Measurements from ENCODE around the gene PRICKLE1.
A peak's percentile ranks its signal among the peaks of the same experiment; 100 is the strongest.

The PRICKLE1 gene

DNA sequence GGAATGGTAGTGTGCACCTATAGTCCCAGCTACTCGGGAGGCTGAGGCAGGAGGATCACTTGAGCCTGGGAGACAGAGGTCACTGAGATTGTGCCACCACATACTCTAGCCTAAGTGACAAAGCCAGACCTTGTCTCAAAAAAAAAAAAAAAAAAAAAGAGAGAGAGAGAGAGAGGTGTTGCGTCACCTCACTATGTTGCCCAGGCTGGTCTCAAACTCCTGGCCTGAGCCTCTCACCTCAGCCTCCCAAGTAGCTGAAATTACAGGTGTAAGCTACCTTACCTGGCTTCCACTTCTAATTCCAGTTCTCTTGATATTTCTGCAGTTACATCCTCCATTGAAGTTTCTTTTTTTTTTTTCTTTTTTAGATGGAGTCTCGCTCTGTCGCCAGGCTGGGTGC lies 94.3 kb downstream of the PRICKLE1 start:
- DNase-seq (ENCODE audit: low spot score), result no peak

DNA sequence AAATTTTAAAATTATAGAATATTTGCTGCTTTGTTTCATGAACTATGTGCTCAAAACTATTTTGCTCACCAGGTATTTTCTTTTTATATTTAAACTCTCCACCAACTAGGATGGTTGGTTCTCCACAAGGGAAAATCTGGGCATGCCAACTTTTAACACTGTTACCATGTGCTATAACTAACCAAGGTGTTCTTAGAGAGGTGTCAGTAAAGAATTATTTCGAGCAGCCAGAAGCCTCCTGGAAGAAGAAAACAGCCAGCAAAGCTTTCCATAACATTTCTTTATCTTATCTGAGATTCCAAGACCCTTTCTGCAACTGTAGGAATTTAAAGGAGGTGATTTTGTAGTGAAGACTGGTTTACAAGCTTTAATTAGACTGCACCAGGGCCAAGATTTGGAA lies 97.3 kb downstream of the PRICKLE1 start:
- no peak for DNase-seq (ENCODE audit: low spot score)

DNA sequence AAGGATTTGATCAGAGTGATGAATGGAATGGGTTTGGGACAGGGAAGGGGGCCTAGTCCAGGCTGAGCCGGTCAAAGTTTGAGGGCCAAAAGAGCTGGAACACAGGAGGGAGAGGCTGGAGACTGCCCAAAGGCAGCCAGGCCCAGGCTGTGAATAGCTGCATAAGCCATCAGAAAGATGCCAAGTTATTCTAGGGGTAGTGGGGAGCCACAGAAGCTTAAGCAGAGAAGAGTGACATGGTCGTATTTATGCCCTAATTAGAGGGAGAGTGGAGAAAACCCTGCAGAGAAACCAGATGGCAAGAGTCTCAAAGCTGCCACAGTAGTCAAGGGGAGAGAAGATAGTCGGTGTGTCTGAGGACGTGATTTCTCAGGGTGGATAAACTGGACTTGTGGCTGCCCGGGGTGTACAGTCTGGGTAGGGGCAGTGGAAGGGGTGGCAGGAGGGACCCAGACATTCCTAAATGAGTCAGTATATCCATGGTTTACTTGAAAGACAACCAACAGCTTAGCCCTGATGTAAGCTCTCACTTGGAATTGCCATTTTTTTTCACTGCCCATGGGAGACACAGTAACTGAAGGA lies 99.2 kb downstream of the PRICKLE1 start:
- no peak for DNase-seq (ENCODE audit: low spot score)

DNA sequence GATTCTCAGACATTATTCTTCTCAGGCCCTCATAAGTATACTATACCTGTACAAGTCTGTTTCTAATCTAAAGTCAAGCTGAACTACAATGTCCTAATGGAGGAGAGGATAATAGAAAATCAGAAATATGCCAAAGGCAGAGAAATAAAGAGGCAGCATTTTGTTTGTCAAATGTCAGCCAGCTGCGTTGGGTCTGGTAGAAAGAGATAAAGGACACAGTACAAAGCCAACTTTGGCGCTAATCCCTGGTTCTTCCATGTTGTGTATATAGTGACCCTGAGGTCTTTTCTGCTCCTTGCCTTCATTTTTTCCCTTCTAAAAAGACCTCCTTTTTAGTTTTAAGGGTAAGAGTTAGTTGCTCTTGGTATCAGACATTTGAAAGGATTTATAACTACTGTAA lies 103.1 kb downstream of the PRICKLE1 start:
- no peak for DNase-seq (ENCODE audit: low spot score)

DNA sequence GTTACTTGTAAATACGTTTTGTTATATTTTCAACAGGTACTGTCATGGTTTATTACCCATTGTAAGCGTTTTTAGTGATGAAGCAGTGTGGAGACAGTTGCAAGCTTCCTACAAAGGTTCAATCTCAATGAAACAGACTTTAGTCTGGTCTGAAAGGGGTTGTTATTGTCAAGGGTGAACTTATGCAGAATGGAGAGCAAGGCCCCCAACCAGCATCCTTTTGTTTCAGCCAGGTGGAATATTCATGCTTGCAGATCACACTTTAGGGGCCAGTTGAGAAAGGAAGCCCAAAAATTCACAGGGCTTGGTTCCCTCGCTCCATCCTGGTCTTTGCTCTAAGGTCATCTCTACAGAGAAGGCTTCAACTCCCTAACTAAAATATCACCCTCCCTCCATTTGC lies 103.7 kb downstream of the PRICKLE1 start:
- no peak for DNase-seq (ENCODE audit: low spot score)

DNA sequence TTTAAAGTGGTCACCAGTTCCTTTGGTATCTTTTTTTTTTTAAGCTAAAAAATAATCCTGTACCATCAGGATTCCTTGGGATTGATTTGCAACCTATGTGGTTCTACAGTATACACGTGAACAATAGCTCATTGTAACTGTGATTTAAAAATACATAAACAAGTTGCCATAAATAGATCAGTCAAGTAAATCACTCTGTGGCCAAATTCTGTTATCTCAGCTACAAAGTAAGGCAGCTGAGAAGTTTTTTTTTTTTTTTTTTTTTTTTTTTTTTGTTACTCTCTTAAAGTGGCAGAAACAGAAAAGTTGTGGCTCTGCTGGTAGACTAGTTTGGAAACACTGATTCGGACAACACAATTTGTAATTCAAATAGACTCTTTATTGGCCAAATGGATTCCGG lies 104.5 kb downstream of the PRICKLE1 start:
- no peak for DNase-seq (ENCODE audit: low spot score)

DNA sequence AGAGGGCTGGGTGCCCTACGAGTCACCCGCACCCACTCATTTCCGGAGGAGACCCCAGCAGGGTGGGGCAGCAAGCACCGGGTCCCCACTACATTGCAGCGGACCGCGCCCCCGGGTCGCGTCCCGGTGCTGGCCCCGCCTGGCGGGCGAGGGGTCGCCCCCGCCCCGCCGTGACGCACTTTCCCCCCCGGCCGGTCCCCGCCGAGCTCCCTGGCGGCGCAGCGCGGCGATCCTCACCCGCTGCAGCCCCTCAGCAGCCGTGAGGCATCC lies 106.1 kb downstream of the PRICKLE1 start:
- no peak for DNase-seq (ENCODE audit: low spot score)

DNA sequence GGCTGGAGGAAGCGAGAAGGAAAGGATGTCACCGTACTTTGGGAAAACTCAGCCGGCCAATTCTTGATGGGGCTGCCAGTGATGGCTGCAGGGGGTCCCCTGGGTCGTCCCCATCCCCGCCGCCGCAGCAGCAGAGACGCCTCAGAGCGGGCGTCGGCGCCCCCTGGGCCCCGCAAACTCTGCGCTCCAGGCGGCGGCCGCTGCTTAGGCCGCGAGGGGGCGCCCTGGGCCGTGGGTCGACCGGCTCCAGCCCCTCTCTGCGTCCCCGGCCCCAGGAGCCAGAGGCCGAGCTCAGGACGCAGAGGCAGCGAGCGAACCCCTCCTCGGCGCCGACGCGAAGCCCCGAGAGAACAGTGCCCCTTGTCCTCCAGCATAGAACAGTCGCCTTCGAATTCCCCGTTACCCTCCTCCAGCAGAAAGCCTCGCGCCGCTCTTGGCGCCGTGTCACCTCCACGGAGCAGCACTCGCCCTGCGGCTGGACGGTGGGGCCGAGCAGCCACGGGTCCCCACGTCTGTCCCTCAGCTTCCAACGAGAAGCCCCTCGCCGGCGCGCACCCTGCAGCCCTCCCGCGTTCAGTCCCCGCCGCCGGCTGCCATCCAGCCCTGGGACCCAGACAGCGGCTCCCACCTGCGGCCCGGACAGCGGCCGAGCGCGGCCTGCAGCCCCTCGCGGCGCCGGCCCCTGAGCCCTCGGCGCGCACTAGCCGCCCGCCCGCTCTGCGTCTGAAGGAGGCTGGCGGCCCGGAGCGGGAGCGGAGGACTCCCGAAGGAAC lies 106.6 kb downstream of the PRICKLE1 start:
- DNase-seq (ENCODE audit: low spot score), result peak; percentile 82

DNA sequence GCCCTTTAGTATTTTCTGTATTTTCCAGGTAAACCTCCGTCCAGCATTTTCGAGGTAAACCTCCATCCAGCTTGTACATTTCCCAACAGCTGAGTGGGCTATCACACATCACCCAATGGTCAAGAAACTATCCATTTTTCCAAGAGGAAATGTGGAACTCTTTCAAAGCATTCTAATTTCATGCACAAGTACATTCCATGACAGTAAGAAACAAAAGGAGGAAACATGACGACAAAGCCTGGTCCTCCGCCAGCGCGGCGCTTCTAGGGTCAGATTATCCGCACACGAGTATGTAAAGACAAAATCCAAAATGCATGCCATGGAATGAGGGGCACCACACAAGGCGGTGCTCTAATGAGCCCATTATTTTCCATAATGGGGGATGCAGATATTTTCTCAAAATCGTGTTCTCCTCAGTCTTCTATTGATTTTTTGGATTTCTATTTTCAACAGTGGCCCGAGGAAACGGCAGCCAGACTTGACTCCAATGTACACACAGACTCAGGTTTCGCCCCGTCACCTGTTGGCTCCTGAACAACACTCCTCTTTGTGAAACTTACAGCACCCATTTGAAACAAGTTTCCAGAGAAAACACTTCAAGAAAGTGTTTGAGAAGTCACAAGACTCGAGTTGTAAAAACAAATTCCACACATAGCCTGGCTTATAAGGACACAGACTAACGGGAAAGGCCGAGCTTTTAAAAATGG lies 107.4 kb downstream of the PRICKLE1 start:
- DNase-seq (ENCODE audit: low spot score), result no peak

DNA sequence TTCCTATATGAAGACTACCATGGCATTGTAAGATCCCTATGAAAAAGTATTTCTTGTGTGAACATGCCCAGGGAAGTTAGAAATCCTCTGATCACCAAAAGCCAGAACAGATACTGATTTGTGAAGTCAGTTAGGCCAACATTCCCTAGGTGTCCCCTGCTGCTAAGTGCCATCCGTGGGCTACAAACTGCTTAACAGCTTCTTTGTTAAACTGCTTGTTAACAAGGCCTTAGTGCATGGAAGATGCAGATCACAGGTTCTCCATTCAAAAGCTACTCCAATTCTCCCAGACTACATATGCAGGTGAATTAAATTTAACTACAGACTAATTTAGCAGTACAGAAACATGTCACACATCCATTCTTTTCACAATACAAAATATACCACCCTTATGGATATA lies 108.2 kb downstream of the PRICKLE1 start:
- DNase-seq (ENCODE audit: low spot score), result no peak

DNA sequence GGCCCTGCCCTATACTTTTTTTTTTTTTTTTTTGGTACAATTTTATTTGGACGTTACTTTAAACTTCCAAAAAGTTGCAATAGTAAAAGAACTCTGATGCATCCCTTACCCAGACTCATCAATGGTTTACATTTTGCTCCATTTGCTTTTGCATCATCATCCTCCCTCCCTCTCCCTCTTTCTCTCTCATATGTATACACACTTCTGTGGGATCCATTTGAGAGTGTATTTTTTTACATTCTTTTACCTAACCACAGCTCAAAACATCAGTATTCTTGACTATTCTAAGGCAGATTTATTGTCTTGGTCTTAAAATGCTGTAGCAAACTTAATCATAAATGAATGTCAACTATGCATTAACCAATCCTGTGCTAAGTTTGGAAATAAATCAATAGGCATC lies 111.6 kb downstream of the PRICKLE1 start:
- DNase-seq (ENCODE audit: low spot score), result no peak

DNA sequence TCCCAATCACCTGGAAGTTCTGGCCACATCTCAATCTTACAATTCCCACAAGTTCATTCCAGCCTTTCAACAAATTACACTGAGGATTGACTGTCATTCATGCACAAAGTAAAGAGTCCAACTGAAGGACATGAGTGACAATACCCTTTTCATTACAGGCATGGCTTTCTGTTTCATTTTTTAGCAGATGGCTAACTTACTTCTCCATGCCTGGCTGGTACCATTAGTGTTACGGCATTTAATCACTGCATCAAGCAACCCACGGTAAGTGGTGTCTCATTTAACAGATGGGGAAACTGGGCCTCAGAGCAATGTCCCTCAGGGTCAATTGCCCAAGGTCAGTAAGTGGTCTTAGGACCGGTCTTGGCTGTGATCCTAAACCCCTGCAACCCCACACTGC lies 114.4 kb downstream of the PRICKLE1 start:
- peak; percentile 55 for DNase-seq (ENCODE audit: low spot score)

DNA sequence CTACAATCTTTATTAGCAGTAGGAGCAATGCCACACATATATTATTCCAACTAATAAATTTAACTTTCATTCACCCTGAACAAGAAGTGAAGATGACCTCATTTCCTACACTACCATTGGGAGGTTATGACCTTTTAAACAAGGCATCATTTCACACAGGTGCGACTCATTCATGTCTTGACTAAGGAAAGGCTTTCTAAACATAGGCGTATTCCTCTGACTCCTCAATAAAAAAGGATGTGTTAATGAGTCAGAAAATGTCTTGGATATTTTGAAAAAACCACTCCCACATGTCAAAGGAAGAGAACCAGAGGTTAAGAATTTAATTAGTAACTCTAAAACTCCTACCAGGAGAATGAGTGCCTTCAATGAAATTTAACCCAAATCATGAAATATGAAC lies 115.2 kb downstream of the PRICKLE1 start:
- DNase-seq (ENCODE audit: low spot score), result no peak

DNA sequence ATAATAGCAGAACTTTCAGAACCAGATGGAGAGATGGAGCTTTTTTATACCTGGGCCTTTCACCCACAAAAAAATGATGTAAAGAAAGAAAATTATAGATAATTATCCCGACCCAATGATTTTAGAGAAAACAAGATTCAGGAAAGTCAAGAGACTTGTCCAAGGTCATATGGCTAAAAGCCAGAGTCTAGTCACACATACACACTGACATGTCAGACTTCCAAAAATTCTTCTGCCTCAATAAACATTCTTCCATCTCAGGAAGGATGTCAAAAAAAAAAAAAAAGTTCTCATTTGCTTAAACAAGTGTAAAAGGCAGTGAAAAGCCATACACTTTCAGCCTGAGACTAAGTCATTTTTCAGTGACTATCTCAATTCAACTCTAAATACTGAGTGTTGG lies 116.0 kb downstream of the PRICKLE1 start:
- no peak for DNase-seq (ENCODE audit: low spot score)

DNA sequence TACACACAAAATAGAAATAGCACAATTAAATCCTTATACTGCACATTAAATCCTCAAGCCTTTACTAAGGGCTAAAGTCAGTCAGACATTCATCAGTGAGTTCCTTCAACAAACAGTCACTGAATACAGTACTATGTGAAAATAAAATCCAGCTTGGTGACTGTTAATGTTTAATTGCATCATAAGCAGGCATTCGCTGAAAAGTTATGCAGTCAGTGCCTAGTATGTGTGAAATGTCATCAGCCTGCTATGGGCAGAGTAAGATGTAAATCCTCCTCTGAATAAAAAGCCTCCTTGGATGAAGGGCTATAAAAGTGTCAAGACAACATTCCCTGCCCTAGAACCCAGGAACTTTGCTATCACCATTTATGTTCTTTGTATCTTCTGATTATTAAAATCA lies 116.4 kb downstream of the PRICKLE1 start:
- DNase-seq (ENCODE audit: low spot score), result no peak

DNA sequence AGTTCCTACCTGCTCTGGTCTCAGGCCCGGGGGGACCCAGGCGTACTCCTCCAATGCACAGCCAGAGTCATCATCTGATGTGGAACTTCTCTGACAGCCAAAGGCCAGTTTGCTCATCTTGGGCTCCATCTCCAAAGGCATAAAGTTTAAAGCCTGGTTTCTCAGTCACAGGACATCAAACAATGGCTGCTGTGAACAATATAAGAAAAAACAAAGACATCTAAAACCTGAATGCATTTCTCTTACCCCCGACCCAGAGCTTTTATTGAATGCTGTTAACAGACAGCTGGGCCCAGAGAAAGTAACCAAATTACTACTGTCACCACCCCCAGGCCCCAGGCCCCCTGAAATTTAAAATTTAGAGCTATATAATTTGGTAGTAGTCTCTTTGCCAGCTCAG lies 117.2 kb downstream of the PRICKLE1 start:
- DNase-seq (ENCODE audit: low spot score), result no peak

DNA sequence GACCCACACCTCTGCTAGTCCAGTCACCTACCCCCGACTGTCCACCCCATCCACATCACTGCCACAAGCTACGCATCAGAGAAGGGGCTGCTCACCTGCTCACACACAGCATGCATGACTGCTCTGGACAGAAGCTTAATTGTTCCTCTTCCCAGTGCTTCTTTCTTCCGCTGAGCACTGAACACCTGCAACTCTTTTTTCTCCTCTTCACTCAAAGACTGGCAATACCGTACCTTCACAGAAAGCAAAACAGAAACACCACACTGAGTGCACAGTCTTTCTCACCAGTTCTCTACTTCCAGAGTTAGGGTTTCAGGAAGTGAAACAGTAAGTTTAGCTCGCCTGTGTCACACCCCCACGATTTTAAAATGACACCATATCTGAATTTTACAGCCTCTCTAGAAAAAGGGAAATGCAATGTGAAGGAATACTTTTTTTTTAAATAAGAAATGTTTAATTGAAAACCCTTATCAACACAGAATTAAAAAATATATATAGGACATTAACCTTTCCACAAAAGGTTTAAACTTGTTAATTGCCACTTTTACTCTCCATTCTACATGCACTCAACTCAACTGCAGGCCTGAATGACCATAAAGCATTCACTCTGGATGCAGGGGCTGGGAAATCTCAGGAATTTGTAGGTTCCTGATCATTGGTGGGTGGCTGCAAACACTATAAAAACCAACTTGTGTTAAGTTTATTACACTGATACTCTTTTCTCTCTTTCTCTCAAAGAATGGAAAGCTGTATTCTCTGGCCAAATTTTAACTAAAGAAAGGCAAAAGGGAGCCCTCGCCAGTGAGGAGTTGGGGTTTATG lies 120.0 kb downstream of the PRICKLE1 start:
- DNase-seq (ENCODE audit: low spot score), result no peak

DNA sequence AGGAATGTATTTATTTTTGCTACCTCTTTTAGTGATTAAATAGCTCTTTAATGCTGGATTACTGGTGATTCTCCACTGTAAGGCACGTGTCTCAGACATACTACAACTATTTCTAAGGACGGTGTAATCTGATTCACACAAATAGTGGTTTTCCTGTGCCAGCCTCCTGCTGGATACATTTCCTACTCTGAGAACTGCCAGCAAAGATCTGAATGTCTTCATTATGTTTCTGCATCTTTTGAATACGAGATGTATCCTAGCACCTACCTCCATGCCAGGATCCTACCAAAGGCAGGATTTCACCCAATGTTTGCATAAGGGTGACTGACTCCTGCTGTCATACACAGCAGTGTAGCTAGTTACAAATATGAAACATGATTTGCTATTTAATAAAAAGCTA lies 120.6 kb downstream of the PRICKLE1 start:
- DNase-seq (ENCODE audit: low spot score), result no peak

DNA sequence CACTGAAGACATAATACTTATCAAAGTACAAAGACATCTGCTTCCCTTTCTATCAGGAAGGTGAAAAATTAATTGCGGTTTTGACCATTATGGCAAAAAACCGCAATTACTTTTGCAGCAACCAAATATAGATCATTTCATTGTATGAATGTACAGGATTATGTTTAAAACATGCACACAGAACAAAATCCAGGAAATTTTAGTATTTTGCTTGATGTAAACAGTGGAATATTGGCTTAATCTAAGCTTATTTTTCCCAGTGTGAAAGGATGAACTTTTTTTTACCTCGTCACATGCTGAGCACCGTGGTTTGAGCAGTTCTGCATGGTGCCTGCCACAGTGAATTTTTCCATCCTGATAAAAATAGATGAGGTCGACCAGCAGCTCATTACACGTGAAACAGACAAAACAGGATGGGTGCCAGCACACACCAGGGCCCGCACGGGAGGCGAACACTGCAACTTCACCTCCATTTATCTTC lies 121.2 kb downstream of the PRICKLE1 start:
- DNase-seq (ENCODE audit: low spot score), result no peak

DNA sequence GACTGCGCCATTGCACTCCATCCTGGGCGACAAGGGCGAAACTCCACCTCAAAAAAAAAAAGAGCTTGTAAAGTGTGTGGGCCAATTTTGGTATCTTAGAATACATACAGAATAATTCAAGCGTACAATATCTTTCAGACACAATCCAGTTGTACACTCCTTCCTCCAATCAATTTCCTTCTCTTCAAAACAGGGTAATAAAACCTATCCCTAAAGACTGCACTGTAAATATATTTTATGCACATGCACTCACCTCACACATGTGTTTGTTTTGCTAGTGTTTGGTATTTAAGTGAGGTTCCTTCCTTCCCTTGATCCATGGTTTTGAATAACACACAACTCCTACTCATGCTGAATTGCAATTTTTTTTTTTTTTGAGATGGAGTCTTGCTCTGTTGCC lies 125.9 kb downstream of the PRICKLE1 start:
- DNase-seq (ENCODE audit: low spot score), result no peak

DNA sequence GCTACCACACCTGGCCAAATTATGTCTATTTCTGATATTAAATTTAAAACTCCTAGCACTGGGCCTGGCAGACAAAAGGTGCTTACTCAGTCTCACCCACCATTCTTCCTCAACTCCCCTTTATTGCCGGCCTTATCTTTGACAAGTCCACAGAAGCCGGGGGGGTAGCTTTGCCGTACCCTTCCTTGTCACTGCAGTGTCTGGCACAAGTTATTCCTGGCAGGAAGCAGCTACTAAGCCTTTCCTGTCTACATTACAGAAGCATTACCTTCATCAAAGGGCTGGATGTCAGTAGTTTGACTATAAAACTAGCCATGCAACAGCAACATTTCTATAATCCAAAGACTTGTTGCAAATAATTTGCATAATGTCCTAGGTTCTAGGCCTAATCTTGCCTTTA lies 127.1 kb downstream of the PRICKLE1 start:
- no peak for DNase-seq (ENCODE audit: low spot score)

DNA sequence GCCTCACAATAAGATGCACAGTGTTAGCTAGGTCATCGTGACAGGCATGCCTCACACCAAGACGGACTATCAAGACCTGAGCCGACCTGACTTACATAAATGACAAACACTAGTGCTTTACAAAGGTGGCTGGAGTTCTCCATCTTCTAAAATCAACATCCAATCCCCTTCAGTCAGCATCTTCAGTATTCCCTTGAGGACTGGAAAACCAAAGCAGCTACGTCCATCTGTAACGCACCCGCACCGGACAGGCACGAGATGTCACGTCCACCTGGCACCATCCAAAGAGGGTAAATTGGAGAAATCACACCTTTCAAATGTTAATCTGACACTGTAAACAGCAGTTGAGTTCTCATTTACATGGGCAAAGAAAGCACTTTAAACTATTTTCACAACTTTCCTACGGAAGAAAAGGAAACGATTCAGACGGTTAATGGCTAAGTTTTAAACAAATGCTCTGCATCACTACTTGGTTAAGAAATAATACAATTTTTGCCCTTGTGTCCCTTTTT lies 130.2 kb downstream of the PRICKLE1 start:
- no peak for DNase-seq (ENCODE audit: low spot score)
